CD14-positive monocyte (primary cell): ENCODE data around the gene ZNF784. TPM values are rescaled to one million over a fixed set of nuclear protein-coding genes. Genes with fewer than 3 reads are reported as not detected.

Source experiments
- DNase-seq, 3 donors: peaks; one replicate each; pipeline ENCODE4 v3.0.0-alpha.2; 2011 to 2022
- H2AFZ ChIP-seq: 2 replicates; pipeline ENCODE4 v1.6.0; 2012; ENCODE audit warnings: mild to moderate bottlenecking, low read depth, low read length, inconsistent platforms; ENCODE audit not compliant: insufficient read depth, poor library complexity, severe bottlenecking
- H3K27ac ChIP-seq, 2 donors: 1 replicate in 1 of 2; 2 replicates in 1 of 2; pipeline ENCODE4 v1.5.1; 2012 to 2013; ENCODE audit warnings: low read length in 2 of 2, control low read depth in 1 of 2, inconsistent platforms in 1 of 2, low read depth in 1 of 2, mild to moderate bottlenecking in 1 of 2
- H3K27me3 ChIP-seq, 2 donors: one replicate each; pipeline versions ENCODE4 v1.6.0 to v1.6.1; 2011 to 2013; ENCODE audit warnings: low read length in 2 of 2; ENCODE audit not compliant: control insufficient read depth in 2 of 2, insufficient read depth in 2 of 2
- H3K36me3 ChIP-seq, 2 donors: replicated peaks in 1 of 2; 1 replicate in 1 of 2; 2 replicates in 1 of 2; pipeline versions ENCODE4 v1.5.1 to v1.6.1; 2012 to 2013; ENCODE audit warnings: low read length in 2 of 2, control low read depth in 1 of 2, inconsistent platforms in 1 of 2, mild to moderate bottlenecking in 1 of 2; ENCODE audit not compliant: insufficient read depth in 2 of 2, control insufficient read depth in 1 of 2
- H3K4me1 ChIP-seq, 2 donors: 1 replicate in 1 of 2; 2 replicates in 1 of 2; pipeline versions ENCODE4 v1.5.1 to v1.6.1; 2012 to 2013; ENCODE audit warnings: low read length in 2 of 2, control low read depth in 1 of 2, inconsistent platforms in 1 of 2, mild to moderate bottlenecking in 1 of 2, moderate library complexity in 1 of 2; ENCODE audit not compliant: insufficient read depth in 2 of 2, control insufficient read depth in 1 of 2
- H3K4me2 ChIP-seq: replicated peaks from 2 replicates; pipeline ENCODE3; 2012; ENCODE audit warnings: low read length, moderate library complexity, mild to moderate bottlenecking; ENCODE audit not compliant: poor library complexity, severe bottlenecking; ENCODE audit errors: extremely low read depth
- H3K4me3 ChIP-seq, 3 experiments: fragments of 200-600 bp in 1 of 3; sonication (generic) in 1 of 3; replicated peaks in 1 of 3; 1 replicate in 2 of 3; 2 replicates in 1 of 3; pipeline ENCODE4 v1.5.1; 2011 to 2013; ENCODE audit warnings: low read length in 3 of 3, mild to moderate bottlenecking in 3 of 3, control low read depth in 2 of 3, low read depth in 2 of 3, inconsistent platforms in 1 of 3, moderate library complexity in 1 of 3
- H3K79me2 ChIP-seq: 2 replicates; pipeline ENCODE4 v1.6.0; 2012; ENCODE audit warnings: mild to moderate bottlenecking, control low read depth, inconsistent platforms, low read length, moderate library complexity; ENCODE audit not compliant: insufficient read depth
- H3K9ac ChIP-seq: 2 replicates; pipeline ENCODE4 v1.6.0; 2017; ENCODE audit warnings: low read length, mild to moderate bottlenecking; ENCODE audit not compliant: insufficient read depth, poor library complexity, severe bottlenecking
- H3K9me3 ChIP-seq, 2 donors: replicated peaks in 1 of 2; 1 replicate in 1 of 2; 2 replicates in 1 of 2; pipeline versions ENCODE4 v1.5.1 to v1.6.1; 2012 to 2013; ENCODE audit warnings: low read length in 2 of 2, control low read depth in 1 of 2; ENCODE audit not compliant: control insufficient read depth in 1 of 2, insufficient read depth in 1 of 2
- H4K20me1 ChIP-seq: 2 replicates; pipeline ENCODE4 v1.6.0; 2012; ENCODE audit warnings: mild to moderate bottlenecking, low read length, control low read depth, moderate library complexity; ENCODE audit not compliant: insufficient read depth
- H3K27ac Mint-ChIP-seq, 7 donors: one replicate each; pipeline ENCODE4 v1.8.0; 2020; ENCODE audit warnings: mild to moderate bottlenecking in 7 of 7, mixed read lengths in 7 of 7, moderate library complexity in 6 of 7, inconsistent platforms in 2 of 7
- H3K27me3 Mint-ChIP-seq, 3 donors: one replicate each; pipeline ENCODE4 v1.8.0; 2021 to 2022; ENCODE audit warnings: low read depth in 3 of 3, mild to moderate bottlenecking in 3 of 3, mixed read lengths in 3 of 3, moderate library complexity in 3 of 3, inconsistent platforms in 1 of 3
- H3K36me3 Mint-ChIP-seq, 2 donors: one replicate each; pipeline ENCODE4 v1.8.0; 2020; ENCODE audit warnings: mixed read lengths in 2 of 2, inconsistent platforms in 1 of 2, mild to moderate bottlenecking in 1 of 2
- H3K4me1 Mint-ChIP-seq: one replicate; pipeline ENCODE4 v1.8.0; 2020; ENCODE audit warnings: mild to moderate bottlenecking, mixed read lengths
- H3K4me3 Mint-ChIP-seq, 2 donors: one replicate each; pipeline ENCODE4 v1.8.0; 2020; ENCODE audit warnings: mild to moderate bottlenecking in 2 of 2, mixed read lengths in 2 of 2, moderate library complexity in 1 of 2
- H3K9me3 Mint-ChIP-seq, 7 donors: one replicate each; pipeline ENCODE4 v1.8.0; 2020 to 2022; ENCODE audit warnings: mixed read lengths in 7 of 7, mild to moderate bottlenecking in 6 of 7, moderate library complexity in 6 of 7, inconsistent platforms in 2 of 7
- CTCF ChIP-seq: fragments of 200-600 bp; IDR thresholded peaks from one replicate; pipeline ENCODE4 v1.8.0; 2022; ENCODE audit warnings: antibody characterized with exemption, mild to moderate bottlenecking
- WGBS: methylation state at CpG from one replicate; pipeline ENCODE4 v1.1.5; 2013; ENCODE audit warnings: missing lambda C conversion rate; ENCODE audit not compliant: insufficient coverage; 5-methylcytosine and 5-hydroxymethylcytosine counted together
- intact Hi-C, 2 donors: fragments of 100-400 bp; cut with micrococcal nuclease; formaldehyde crosslinking; loops; one replicate each; pipeline versions ENCODE4 v1.15.0 to v1.15.1; 2023
- polyA plus RNA-seq, 3 donors: library from polyadenylated mRNA; depleted of rRNA in 1 of 3; unstranded in 2 of 3; stranded (reverse) in 1 of 3; fragments of 300-500 nt in 2 of 3; fragments of >200 nt in 1 of 3; fragmentation: Illumina TruSeq in 2 of 3; gene quantifications; 1 replicate in 2 of 3; 2 replicates in 1 of 3; pipeline ENCODE4 v1.2.3, GENCODE V29; 2012 to 2021

The ZNF784 gene
- polyA plus RNA-seq, 3 donors, result 1.5 to 5.5 (median 2.4) TPM

- intact Hi-C loops, result loop anchor here in 1 of 2 donors (2.0 kb wide), 1 partner anchor 27 kb away; the partner anchor contains the start of gene ZNF784
- H3K36me3 ChIP-seq, result peaks cover 24 to 49% of the 10 kb centered on the region in 2 donors
- no peak overlapping the region for H3K4me3 Mint-ChIP-seq
- 96% methylated on average over 8 of the region's 9 CpGs for WGBS
- H3K4me2 ChIP-seq, result no peak overlapping the region
- H3K4me1 ChIP-seq, result peaks cover 11 to 22% of the 10 kb centered on the region in 2 donors
- peaks cover 0 to 10% of the 10 kb centered on the region in 2 donors for H3K9me3 ChIP-seq
- peak overlapping the region in 5 of 7 donors; percentile 12 to 63 (median 46) for H3K27ac Mint-ChIP-seq
- peaks cover 6 to 20% (median 12%) of the 10 kb centered on the region in 7 donors for H3K9me3 Mint-ChIP-seq
- no peak overlapping the region for H2AFZ ChIP-seq
- no peaks in the 10 kb centered on the region for H3K27me3 Mint-ChIP-seq
- H3K27me3 ChIP-seq, result no peaks in the 10 kb centered on the region
- no peaks in the 10 kb centered on the region for H4K20me1 ChIP-seq
- H3K27ac ChIP-seq, result no peak overlapping the region
- H3K79me2 ChIP-seq, result peaks cover 35% of the 10 kb centered on the region
- no peak overlapping the region for H3K9ac ChIP-seq
- DNase-seq, result no peak
- H3K4me3 ChIP-seq, result no peak overlapping the region
- peaks cover 17% of the 10 kb centered on the region for H3K4me1 Mint-ChIP-seq
- no peak for TF ChIP-seq CTCF
- peaks cover 29 to 44% of the 10 kb centered on the region in 2 donors for H3K36me3 Mint-ChIP-seq
Measured at GRCh38 chr19:55598034-55598433, 26.3 kb downstream of the ZNF784 start.

- Mint-ChIP-seq H3K27ac (no peak overlapping the region), H3K36me3 (peaks cover 29 to 42% of the 10 kb centered on the region in 2 donors), H3K4me1 (peaks cover 17% of the 10 kb centered on the region), H3K27me3 (no peaks in the 10 kb centered on the region), H3K9me3 (peaks cover 6 to 20% (median 12%) of the 10 kb centered on the region in 7 donors), H3K4me3 (no peak overlapping the region)
- TF ChIP-seq CTCF, result no peak
- intact Hi-C loops, result no loop called here
- Histone ChIP-seq H3K4me2 (no peak overlapping the region), H3K4me1 (peaks cover 11 to 17% of the 10 kb centered on the region in 2 donors), H4K20me1 (no peaks in the 10 kb centered on the region), H3K9ac (no peak overlapping the region), H3K27ac (no peak overlapping the region), H2AFZ (no peak overlapping the region), H3K27me3 (no peaks in the 10 kb centered on the region), H3K36me3 (peaks cover 24 to 43% of the 10 kb centered on the region in 2 donors), H3K79me2 (peaks cover 29% of the 10 kb centered on the region), H3K4me3 (no peak overlapping the region), H3K9me3 (peaks cover 0 to 10% of the 10 kb centered on the region in 2 donors)
- no peak for DNase-seq
- WGBS, result 96% methylated on average over 18 of the region's 30 CpGs
Measured at GRCh38 chr19:55597501-55597921, 26.9 kb downstream of the ZNF784 start.
